Lower leg skin (tissue), 4 donors: ENCODE results near the gene DIRAS3. TPM values are rescaled to one million over a fixed set of nuclear protein-coding genes. Genes with fewer than 3 reads are reported as not detected.

ENCODE experiments used
- DNase-seq, 2 donors: peaks; one replicate each; pipeline ENCODE4 v3.0.0-alpha.2; 2019; ENCODE audit warnings: low spot score in 2 of 2
- H3K4me3 ChIP-seq: fragments of 200-600 bp; sonication (generic); 2 replicates; pipeline ENCODE4 v1.5.1; 2017; ENCODE audit warnings: mild to moderate bottlenecking, low read depth; ENCODE audit not compliant: poor library complexity, severe bottlenecking
- CTCF ChIP-seq, 3 donors: fragments of 450-650 bp; IDR thresholded peaks; one replicate each; pipeline ENCODE4 v1.5.1; 2016; ENCODE audit warnings: antibody characterized with exemption in 3 of 3, mild to moderate bottlenecking in 3 of 3, moderate library complexity in 2 of 3
- POLR2A ChIP-seq, 2 donors: fragments of 450-650 bp; IDR thresholded peaks; one replicate each; pipeline ENCODE4 v1.6.1; 2016 to 2017; ENCODE audit warnings: antibody characterized with exemption in 2 of 2, mild to moderate bottlenecking in 1 of 2, moderate library complexity in 1 of 2
- WGBS, 2 donors: methylation state at CpG; one replicate each; pipeline ENCODE4 v1.1.5; 2018; 5-methylcytosine and 5-hydroxymethylcytosine counted together
- intact Hi-C: fragments of 100-400 bp; cut with DNase I; formaldehyde crosslinking; loops from one replicate; pipeline ENCODE4 v1.15.0; 2023; ENCODE audit warnings: low total_unique reads
- total RNA-seq, 4 donors: library from RNA; depleted of rRNA; stranded (reverse); fragments of >200 nt; gene quantifications; one replicate each; pipeline ENCODE4 v1.1.0, GENCODE V29; 2016

Gene DIRAS3
- total RNA-seq, 4 donors from 2014 or later, result 0.55 to 2.9 (median 1.7) TPM; not detected in 1

- DNase-seq, result no peak
- WGBS, 2 donors, result 91 to 100% methylated on average over 3 of the region's 3 CpGs
- TF ChIP-seq POLR2A (IDR thresholded peaks at IDR 0.05) (no peak), CTCF (IDR thresholded peaks at IDR 0.05) (no peak)
- H3K4me3 ChIP-seq, result no peak overlapping the region
- intact Hi-C loops, result no loop called here
Observed at GRCh38 chr1:68057050-68057449, 6.6 kb upstream of the DIRAS3 start.

GRCh38 chr1:68051475-68051874 lies 1.0 kb upstream of the DIRAS3 start:
- H3K4me3 ChIP-seq, result no peak overlapping the region
- 43 to 67% methylated on average over 28 of the region's 28 CpGs for WGBS, 2 donors
- peak in 1 of 2 donors; percentile 25 for DNase-seq
- TF ChIP-seq POLR2A (IDR thresholded peaks at IDR 0.05) (no peak), CTCF (IDR thresholded peaks at IDR 0.05) (no peak)
- intact Hi-C loops, result no loop called here

- intact Hi-C loops, result no loop called here
- no peak overlapping the region for H3K4me3 ChIP-seq
- 86 to 88% methylated on average over 3 of the region's 3 CpGs for WGBS, 2 donors
- no peak for DNase-seq
- no peak for TF ChIP-seq CTCF (IDR thresholded peaks at IDR 0.05)
- TF ChIP-seq POLR2A (IDR thresholded peaks at IDR 0.05), result no peak
Observed at GRCh38 chr1:68047659-68048026, 2.8 kb downstream of the DIRAS3 start.

- TF ChIP-seq CTCF (IDR thresholded peaks at IDR 0.05) (no peak), POLR2A (IDR thresholded peaks at IDR 0.05) (no peak)
- intact Hi-C loops, result no loop called here
- WGBS, 2 donors, result 79 to 80% methylated on average over 34 of the region's 34 CpGs
- no peak for DNase-seq
- H3K4me3 ChIP-seq, result no peak overlapping the region
Observed at GRCh38 chr1:68046885-68047658, 3.4 kb downstream of the DIRAS3 start.

GRCh38 chr1:68046423-68046822 lies 4.0 kb downstream of the DIRAS3 start:
- TF ChIP-seq POLR2A (IDR thresholded peaks at IDR 0.05) (no peak), CTCF (IDR thresholded peaks at IDR 0.05) (no peak)
- H3K4me3 ChIP-seq, result no peak overlapping the region
- no peak for DNase-seq
- WGBS, 2 donors, result 89 to 92% methylated on average over 8 of the region's 8 CpGs
- intact Hi-C loops, result no loop called here
